GM13976 (cell line): ENCODE results near the gene FAF2.

Experiments used
- DNase-seq: peaks from one replicate; pipeline ENCODE4 v3.0.0; 2012; ENCODE audit warnings: low spot score
- in situ Hi-C: fragments of 300-500 bp; cut with MboI; formaldehyde crosslinking; loops from one replicate; pipeline ENCODE4 v1.12.0; 2022; ENCODE audit warnings: low sequenced_read_pairs, mixed read lengths, inconsistent platforms; ENCODE audit not compliant: unreplicated experiment
- TF ChIP-seq, protein P1 (sequence below): IDR thresholded peaks from 2 replicates; pipeline ENCODE4 v1.5.1; 2012; ENCODE audit warnings: borderline replicate concordance, mild to moderate bottlenecking; ENCODE audit not compliant: insufficient read depth; ENCODE audit errors: extremely low read depth, missing control alignments, control extremely low read depth

FAF2 gene

DNA sequence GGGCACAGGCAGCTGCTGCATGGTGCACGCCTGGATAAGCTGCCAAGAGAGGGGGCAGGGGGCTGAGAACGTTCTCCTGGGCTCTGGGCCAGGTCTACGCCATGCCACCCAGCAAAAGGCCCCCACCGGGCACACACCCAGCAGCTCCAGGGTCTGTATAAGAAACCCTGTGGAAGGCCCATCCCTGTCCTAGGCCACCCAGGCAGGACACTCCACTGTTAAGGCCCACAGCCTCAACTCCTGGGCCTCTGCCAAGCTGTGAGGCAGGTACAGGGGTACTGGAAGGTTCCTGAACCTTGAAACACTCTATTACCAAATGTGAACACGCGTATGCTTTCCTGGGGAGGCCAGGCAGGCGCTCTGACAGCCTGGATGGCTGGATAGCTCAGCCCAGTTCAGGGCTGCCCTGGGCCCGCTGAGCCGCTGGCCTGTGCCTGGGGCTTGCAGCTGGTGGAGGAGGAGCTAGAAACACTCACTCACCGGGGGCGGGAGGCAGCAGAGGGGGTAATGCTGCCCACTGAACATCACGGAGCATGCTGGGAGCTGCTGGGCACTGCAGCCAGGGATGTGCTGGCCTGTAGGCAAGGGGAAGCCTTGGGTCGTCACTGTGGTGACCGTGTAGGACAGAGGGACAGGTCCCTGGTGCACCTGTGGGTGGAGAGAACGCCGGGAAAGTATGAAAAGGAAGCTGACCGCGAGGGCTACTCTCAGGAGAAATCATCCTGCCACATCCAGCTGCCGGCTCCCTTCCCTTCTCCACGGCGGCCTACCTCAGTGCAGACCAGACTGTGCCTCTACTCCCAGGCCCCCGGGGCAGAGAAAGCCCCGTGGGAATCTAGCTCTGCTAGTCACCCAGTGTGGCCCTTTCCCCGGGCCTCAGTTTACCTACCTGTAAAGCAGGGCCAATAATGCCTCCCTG lies 83.1 kb downstream of the FAF2 start:
- TF ChIP-seq, protein P1, sequence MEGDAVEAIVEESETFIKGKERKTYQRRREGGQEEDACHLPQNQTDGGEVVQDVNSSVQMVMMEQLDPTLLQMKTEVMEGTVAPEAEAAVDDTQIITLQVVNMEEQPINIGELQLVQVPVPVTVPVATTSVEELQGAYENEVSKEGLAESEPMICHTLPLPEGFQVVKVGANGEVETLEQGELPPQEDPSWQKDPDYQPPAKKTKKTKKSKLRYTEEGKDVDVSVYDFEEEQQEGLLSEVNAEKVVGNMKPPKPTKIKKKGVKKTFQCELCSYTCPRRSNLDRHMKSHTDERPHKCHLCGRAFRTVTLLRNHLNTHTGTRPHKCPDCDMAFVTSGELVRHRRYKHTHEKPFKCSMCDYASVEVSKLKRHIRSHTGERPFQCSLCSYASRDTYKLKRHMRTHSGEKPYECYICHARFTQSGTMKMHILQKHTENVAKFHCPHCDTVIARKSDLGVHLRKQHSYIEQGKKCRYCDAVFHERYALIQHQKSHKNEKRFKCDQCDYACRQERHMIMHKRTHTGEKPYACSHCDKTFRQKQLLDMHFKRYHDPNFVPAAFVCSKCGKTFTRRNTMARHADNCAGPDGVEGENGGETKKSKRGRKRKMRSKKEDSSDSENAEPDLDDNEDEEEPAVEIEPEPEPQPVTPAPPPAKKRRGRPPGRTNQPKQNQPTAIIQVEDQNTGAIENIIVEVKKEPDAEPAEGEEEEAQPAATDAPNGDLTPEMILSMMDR, result no peak
- DNase-seq, result no peak
- in situ Hi-C loops, result no loop called here

GRCh38 chr5:176531902-176532493 lies 83.8 kb downstream of the FAF2 start:
- no peak for DNase-seq
- TF ChIP-seq, protein P1, result no peak
- in situ Hi-C loops, result no loop called here

DNA sequence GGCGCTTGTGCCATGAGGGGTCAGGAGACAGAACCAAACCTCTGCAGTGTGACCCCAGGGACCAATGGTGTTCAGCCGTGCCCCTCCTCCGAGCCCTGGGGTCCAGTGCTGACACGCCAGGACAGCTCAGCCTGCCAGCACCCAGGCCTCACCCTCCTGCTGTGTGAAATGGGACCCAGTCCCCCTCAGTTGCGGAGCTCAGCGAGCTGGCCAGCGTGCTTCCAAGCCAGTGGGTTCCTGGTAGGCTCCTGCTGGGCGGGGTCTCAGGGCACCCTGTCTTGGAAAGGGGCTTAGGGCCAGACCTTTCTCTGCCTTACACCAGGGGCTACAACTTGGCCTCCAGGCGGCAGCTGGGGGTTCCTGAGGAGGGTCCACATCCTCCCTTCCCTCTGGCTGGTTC lies 84.6 kb downstream of the FAF2 start:
- no peak for DNase-seq
- in situ Hi-C loops, result no loop called here
- TF ChIP-seq, protein P1, result no peak

GRCh38 chr5:176533390-176533789 lies 85.2 kb downstream of the FAF2 start:
- in situ Hi-C loops, result no loop called here
- no peak for DNase-seq
- TF ChIP-seq, protein P1, result no peak

DNA sequence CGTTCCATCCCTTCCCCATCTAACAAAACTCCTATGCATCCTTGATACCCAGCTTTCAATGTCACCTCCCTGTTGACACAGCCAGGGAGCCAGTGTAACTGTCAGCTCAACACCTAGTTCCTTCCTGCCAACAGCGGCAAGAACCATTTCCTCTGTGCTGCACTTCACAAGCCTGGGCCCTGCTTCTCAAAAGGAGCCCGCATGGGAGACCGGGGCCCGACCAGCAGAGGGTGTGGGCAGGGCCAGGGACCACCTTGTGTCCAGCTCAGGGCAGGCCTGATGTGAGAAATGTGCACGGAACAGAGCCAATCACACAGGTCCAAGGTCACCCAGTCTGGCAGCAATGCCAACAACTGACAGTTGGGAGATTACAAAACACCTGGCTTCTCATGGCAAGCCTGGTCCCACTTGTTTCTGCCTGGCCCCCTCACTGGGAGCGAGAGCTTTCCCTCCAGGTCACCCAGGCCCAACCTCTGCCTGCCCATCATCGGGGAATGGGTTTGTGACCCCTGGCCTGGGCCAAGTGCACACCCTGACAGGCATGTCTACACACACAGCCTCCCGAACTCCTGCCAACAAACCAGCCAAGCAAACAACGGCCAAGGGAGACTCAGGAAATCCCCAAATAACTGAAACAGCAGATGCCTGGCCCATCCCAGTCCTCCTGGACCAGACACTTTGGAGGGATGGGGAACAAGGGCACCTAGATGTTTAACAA lies 85.9 kb downstream of the FAF2 start:
- no peak for DNase-seq
- in situ Hi-C loops, result no loop called here
- TF ChIP-seq, protein P1, result peak; percentile 12

GRCh38 chr5:176534640-176535039 lies 86.5 kb downstream of the FAF2 start:
- DNase-seq, result no peak
- TF ChIP-seq, protein P1, result no peak

More at GRCh38 chr5:176534640-176535039, 86.5 kb downstream of the FAF2 start:
- in situ Hi-C loops, result no loop called here
